ENCODE data around the gene STK36. TPM values are rescaled to one million over a fixed set of nuclear protein-coding genes. Genes with fewer than 3 reads are reported as not detected.
A peak's percentile ranks its signal among the peaks of the same experiment; 100 is the strongest.

The STK36 gene
- total RNA-seq, 1 experiment from 2014 or later = 12.6 TPM

GRCh38 chr2:218732761-218733158 is 60.9 kb downstream of the STK36 start:
- in situ Hi-C loops (cut with HindIII; ENCODE audit: low pct_unique_long_range_greater_than_20kb, low sequenced_read_pairs) = no loop called here
- DNase-seq (ENCODE audit: low read depth, low spot score) = no peak

DNA sequence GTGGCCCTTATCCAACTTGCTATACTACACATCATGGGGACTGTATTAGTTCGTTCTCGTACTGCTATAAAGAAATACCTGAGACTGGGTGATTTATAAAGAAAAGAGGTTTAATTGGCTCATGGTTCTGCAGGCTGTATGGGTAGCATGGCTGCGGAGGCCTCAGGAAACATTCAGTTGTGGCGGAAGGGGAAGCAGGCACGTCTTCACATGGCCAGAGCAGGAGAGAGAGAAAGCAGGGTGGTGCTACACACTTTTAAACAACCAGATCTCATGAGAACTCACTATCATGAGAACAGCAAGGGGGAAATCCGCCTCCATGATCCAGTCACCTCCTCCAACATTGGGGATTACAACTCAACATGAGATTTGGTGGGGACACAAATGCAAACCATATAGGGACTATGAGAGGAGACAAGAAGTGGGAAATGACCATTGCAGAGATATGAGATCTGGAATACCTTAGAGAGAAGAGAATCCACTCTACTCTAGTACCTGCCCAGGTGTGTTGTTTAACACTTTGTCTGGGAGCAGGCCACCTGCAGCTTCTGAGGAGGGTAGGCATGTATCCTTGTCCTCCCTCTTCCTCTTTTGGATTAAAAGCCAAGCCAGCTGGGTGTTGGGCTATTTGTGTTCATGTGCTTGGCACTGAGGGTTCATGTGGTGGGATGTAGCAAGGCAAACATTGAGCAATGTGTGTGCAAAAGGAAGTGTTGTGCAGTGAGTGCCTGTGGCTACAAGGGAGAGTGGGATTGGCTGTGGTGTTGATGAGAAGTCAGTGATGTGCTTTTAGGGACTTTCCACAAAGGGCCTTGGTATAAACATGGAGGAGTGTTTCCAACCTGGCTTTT is 61.5 kb downstream of the STK36 start:
- in situ Hi-C loops (cut with HindIII; ENCODE audit: low pct_unique_long_range_greater_than_20kb, low sequenced_read_pairs) = no loop called here
- DNase-seq (ENCODE audit: low read depth, low spot score) = no peak

- DNase-seq (ENCODE audit: low read depth, low spot score) = no peak
- in situ Hi-C loops (cut with HindIII; ENCODE audit: low pct_unique_long_range_greater_than_20kb, low sequenced_read_pairs) = no loop called here
Measured at GRCh38 chr2:218734190-218734975, 62.5 kb downstream of the STK36 start.

DNA sequence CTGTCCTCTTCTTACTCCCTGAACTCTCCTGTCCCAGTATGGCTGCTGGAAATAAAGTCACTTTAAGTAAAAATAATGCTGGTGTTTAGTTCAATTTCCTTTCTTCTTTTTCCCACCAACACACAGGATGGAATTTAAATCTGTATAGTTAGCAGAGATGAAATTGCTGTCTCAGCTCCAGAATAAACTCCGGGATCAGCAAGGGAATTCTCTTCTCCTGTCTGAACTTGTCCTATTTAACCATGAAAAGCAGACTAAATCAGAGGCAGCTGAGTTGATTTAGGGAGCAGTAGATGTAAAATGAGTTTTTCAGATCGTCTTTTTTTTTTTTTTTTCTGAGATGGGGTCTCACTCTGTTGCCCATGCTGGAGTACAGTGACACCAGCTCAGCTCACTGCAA is 64.6 kb downstream of the STK36 start:
- no peak for DNase-seq (ENCODE audit: low read depth, low spot score)
- in situ Hi-C loops (cut with HindIII; ENCODE audit: low pct_unique_long_range_greater_than_20kb, low sequenced_read_pairs) = no loop called here

DNA sequence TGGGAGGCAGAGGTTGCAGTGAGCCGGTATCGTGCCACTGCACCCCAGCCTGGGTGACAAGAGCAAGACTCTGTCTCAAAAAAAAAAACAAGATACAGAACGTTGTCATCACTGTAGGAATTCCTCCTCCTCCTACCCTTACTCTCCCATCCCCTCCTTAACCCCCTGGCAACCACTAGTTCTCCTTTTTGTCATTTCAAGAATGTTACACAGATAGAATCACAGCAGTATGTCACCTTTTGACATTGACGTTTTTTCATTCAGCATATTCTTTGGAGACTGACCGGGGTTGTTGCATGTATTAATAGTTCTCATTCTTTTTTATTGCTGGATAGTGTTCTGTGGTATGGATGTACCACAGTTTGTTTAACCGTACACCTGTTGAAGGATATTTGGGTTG is 71.2 kb downstream of the STK36 start:
- no peak for DNase-seq (ENCODE audit: low read depth, low spot score)
- in situ Hi-C loops (cut with HindIII; ENCODE audit: low pct_unique_long_range_greater_than_20kb, low sequenced_read_pairs) = no loop called here

DNA sequence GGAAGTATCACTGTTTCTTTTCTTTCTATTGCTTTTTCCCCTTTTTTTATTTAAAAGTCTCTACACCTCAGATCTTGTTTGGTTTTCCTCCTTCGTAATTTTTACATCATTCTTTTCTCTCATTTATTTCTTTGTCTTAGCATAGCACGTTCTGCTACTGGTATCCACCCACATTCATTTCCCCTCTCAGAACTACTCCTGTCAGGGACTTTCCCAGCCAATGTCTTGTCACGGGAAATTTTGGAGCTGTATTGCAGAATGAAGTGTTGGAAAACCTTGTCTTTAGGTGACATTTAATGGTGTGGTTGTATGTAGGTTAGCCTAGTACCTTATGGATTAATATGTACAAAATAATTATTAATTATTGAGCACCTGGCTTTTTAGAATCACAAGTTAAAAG is 72.7 kb downstream of the STK36 start:
- DNase-seq (ENCODE audit: low read depth, low spot score) = no peak
- in situ Hi-C loops (cut with HindIII; ENCODE audit: low pct_unique_long_range_greater_than_20kb, low sequenced_read_pairs) = no loop called here

- DNase-seq (ENCODE audit: low read depth, low spot score) = no peak
- in situ Hi-C loops (cut with HindIII; ENCODE audit: low pct_unique_long_range_greater_than_20kb, low sequenced_read_pairs) = no loop called here
Measured at GRCh38 chr2:218745160-218745558, 73.3 kb downstream of the STK36 start.

DNA sequence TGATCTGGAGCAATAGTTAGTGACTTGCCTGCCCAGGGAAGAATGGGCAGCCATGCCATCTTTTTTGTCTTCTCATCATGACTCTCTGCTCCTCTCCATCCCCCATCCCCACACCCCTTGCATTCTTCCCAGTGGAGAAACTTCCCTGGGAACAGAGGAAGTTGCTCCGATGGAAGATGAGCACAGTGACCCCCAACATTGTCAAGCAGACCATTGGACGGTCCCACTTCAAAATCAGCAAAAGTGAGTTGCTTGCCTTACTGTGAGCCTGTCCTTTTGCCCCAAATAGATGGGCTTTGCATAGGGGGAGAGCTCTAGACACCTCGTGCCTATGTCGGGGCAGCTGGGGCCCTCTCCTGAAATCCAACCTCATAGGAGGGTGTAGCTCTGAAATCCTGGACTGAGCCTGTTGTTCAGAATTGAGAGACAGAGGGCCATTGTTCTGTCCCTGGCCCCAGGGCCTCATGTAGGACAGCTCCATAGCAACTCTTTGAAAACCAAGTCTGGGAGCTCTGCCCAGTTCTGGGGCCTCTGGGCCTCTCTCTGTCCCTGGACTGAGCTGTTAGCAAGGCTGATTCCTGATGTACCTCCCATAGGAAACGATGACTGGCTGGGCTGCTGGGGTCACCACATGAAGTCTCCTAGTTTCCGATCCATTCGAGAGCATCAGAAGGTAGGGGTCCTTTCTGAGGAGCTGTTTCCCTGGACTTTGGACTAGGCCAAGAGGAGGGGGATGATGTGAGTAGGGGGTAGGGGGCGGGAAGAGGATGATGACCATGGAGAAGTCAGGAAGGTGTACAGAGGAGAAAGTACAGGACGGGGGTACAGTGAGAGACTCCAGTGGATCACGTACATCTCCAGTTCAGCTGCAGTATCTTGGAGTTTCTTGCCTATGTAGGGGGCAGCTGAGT is 73.9 kb downstream of the STK36 start:
- peak; percentile 98 for DNase-seq (ENCODE audit: low read depth, low spot score)
- in situ Hi-C loops (cut with HindIII; ENCODE audit: low pct_unique_long_range_greater_than_20kb, low sequenced_read_pairs) = no loop called here

DNA sequence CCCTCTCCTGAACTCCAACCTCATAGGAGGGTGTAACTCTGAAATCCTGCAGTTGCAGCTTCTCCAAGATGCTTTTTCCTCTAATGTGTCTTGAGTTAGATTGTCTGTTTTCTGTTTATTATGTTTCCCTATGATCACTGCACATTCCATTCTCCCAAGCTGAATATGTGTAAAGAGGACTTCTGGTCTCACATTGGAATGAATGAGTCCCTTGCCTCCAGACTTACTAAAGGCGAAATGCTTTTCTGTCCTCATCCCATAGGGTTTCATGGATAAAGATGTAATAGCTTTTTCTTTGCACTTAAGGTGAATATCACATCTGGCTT is 74.5 kb downstream of the STK36 start:
- in situ Hi-C loops (cut with HindIII; ENCODE audit: low pct_unique_long_range_greater_than_20kb, low sequenced_read_pairs) = no loop called here
- DNase-seq (ENCODE audit: low read depth, low spot score) = no peak

- in situ Hi-C loops (cut with HindIII; ENCODE audit: low pct_unique_long_range_greater_than_20kb, low sequenced_read_pairs) = no loop called here
- DNase-seq (ENCODE audit: low read depth, low spot score) = no peak
Measured at GRCh38 chr2:218746960-218747359, 75.1 kb downstream of the STK36 start.

- in situ Hi-C loops (cut with HindIII; ENCODE audit: low pct_unique_long_range_greater_than_20kb, low sequenced_read_pairs) = no loop called here
- no peak for DNase-seq (ENCODE audit: low read depth, low spot score)
Measured at GRCh38 chr2:218748741-218749441, 77.0 kb downstream of the STK36 start.

Other genes starting within 250 kb of the STK36 start
- gene USP37, start 103.7 kb upstream of the STK36 start, total RNA-seq (2014; rRNA removed; shearing (Covaris generic)) = 6.0 and 7.4 TPM in 2 replicates
- gene CNOT9, start 103.2 kb upstream of the STK36 start, total RNA-seq (2014; rRNA removed; shearing (Covaris generic)) = 66.4 and 68.3 TPM in 2 replicates
- 0.32 and 0.53 TPM in 2 replicates for gene PLCD4, start 64.2 kb upstream of the STK36 start, total RNA-seq (2014; rRNA removed; shearing (Covaris generic))
- gene ZNF142, start 12.5 kb upstream of the STK36 start, total RNA-seq (2014; rRNA removed; shearing (Covaris generic)) = 4.7 and 6.3 TPM in 2 replicates
- 26.8 and 28.1 TPM in 2 replicates for gene BCS1L, start 12.4 kb upstream of the STK36 start, total RNA-seq (2014; rRNA removed; shearing (Covaris generic))
- gene RNF25, start 84 bp upstream of the STK36 start, total RNA-seq (2014; rRNA removed; shearing (Covaris generic)) = 32.1 and 42.0 TPM in 2 replicates
- gene TTLL4, start 38.7 kb downstream of the STK36 start, total RNA-seq (2014; rRNA removed; shearing (Covaris generic)) = 32.3 and 41.4 TPM in 2 replicates
- 57.1 and 61.8 TPM in 2 replicates for gene CYP27A1, start 110.1 kb downstream of the STK36 start, total RNA-seq (2014; rRNA removed; shearing (Covaris generic))
- not detected in 2 replicates for gene PRKAG3, start 159.7 kb downstream of the STK36 start, total RNA-seq (2014; rRNA removed; shearing (Covaris generic))
- not detected in 2 replicates for gene WNT6, start 187.7 kb downstream of the STK36 start, total RNA-seq (2014; rRNA removed; shearing (Covaris generic))
- 0.05 and 0.11 TPM in 2 replicates for gene WNT10A, start 208.8 kb downstream of the STK36 start, total RNA-seq (2014; rRNA removed; shearing (Covaris generic))